Activated CD8-positive, alpha-beta memory T cell treated with anti-CD3 and anti-CD28 coated beads, Interleukin-2, amount 10 ng/mL, durations not matched to agents 7 days and 5 days (primary cell): ENCODE data around the gene SPN. TPM values are rescaled to one million over a fixed set of nuclear protein-coding genes. Genes with fewer than 3 reads are reported as not detected.
"Not testable (repeated sequence)": the region's sequence is repeated elsewhere in the genome, so short reads cannot be mapped to it uniquely, and the experiment has no call there.

Experiments used
- ATAC-seq: fragments of 150-1000 bp; cut with Tn5 transposase; one replicate; pipeline ENCODE4 v1.10.0; 2021; ENCODE audit warnings: moderate library complexity
- CTCF ChIA-PET: fragments of 350-600 bp; sonication (Branson Sonifier 250); formaldehyde crosslinking; loops from one replicate; lab custom pipeline; 2021; ENCODE audit warnings: antibody characterized with exemption; lab: Charles Lee
- DNase-seq: peaks from one replicate; pipeline ENCODE4 v3.0.0-alpha.2; 2020
- H3K27ac Mint-ChIP-seq: one replicate; pipeline ENCODE4 v1.8.0; 2021; ENCODE audit warnings: mild to moderate bottlenecking, mixed read lengths
- H3K27me3 Mint-ChIP-seq: one replicate; pipeline ENCODE4 v1.8.0; 2021; ENCODE audit warnings: mixed read lengths
- H3K36me3 Mint-ChIP-seq: one replicate; pipeline ENCODE4 v1.8.0; 2021; ENCODE audit warnings: mild to moderate bottlenecking, mixed read lengths
- H3K4me1 Mint-ChIP-seq: one replicate; pipeline ENCODE4 v1.8.0; 2021; ENCODE audit warnings: mixed read lengths
- H3K4me3 Mint-ChIP-seq: one replicate; pipeline ENCODE4 v1.8.0; 2021; ENCODE audit warnings: mild to moderate bottlenecking, moderate library complexity, mixed read lengths
- H3K9me3 Mint-ChIP-seq: one replicate; pipeline ENCODE4 v1.8.0; 2022; ENCODE audit warnings: low read depth, mixed read lengths
- total RNA-seq, 2 experiments: library from RNA; stranded (reverse); gene quantifications; one replicate each; pipeline ENCODE4 v1.2.3, GENCODE V29; 2021

SPN gene
- total RNA-seq, 2 experiments from 2014 or later = 329 to 351 TPM

GRCh38 chr16:29689490-29690351, 26.7 kb downstream of the SPN start:
- not testable (repeated sequence) for ATAC-seq, H3K27me3 Mint-ChIP-seq, DNase-seq, H3K36me3 Mint-ChIP-seq, H3K9me3 Mint-ChIP-seq, H3K27ac Mint-ChIP-seq, H3K4me3 Mint-ChIP-seq
- CTCF ChIA-PET = interaction anchor here (2.9 kb wide), 1 partner anchor 11 kb away, joined by 34 read pairs; no protein-coding TSS in a partner anchor
- H3K4me1 Mint-ChIP-seq = peaks cover 23% of the 10 kb centered on the region

- H3K27me3 Mint-ChIP-seq, H3K4me3 Mint-ChIP-seq, ATAC-seq, DNase-seq, H3K9me3 Mint-ChIP-seq, H3K27ac Mint-ChIP-seq, H3K36me3 Mint-ChIP-seq: not testable (repeated sequence)
- CTCF ChIA-PET = interaction anchor here (1.0 to 2.1 kb wide), 9 partner anchors 16 to 373 kb away, joined by 3 to 20 read pairs (median 6); partner anchors contain the start of genes ALDOA, PAGR1 and TLCD3B
- peaks cover 13% of the 10 kb centered on the region for H3K4me1 Mint-ChIP-seq
Measured at GRCh38 chr16:29692606-29693005, 29.6 kb downstream of the SPN start.

GRCh38 chr16:29694384-29695195, 31.5 kb downstream of the SPN start:
- Mint-ChIP-seq H3K9me3 (no peaks in the 10 kb centered on the region), H3K4me3 (no peak overlapping the region), H3K27me3 (no peaks in the 10 kb centered on the region), H3K4me1 (peaks cover 10% of the 10 kb centered on the region), H3K36me3 (no peaks in the 10 kb centered on the region), H3K27ac (no peak overlapping the region)
- CTCF ChIA-PET = interaction anchor here (1.0 to 1.5 kb wide), 2 partner anchors 11 to 153 kb away, joined by 3 to 5 read pairs; no protein-coding TSS in a partner anchor
- DNase-seq (no peak), ATAC-seq (no peak)

GRCh38 chr16:29695675-29696074, 32.6 kb downstream of the SPN start:
- H3K4me3 Mint-ChIP-seq, H3K36me3 Mint-ChIP-seq: not testable (repeated sequence)

GRCh38 chr16:29696881-29697331, 33.9 kb downstream of the SPN start:
- DNase-seq (no peak), ATAC-seq (no peak)
- CTCF ChIA-PET = interaction anchor here (0.8 to 9.6 kb wide), 4 partner anchors 92 to 309 kb away, joined by 3 to 109 read pairs (median 54); partner anchors contain the start of gene KIF22
- H3K4me1 Mint-ChIP-seq = peaks cover 16% of the 10 kb centered on the region
- no peaks in the 10 kb centered on the region for H3K9me3 Mint-ChIP-seq
- no peaks in the 10 kb centered on the region for H3K27me3 Mint-ChIP-seq
- no peak overlapping the region for H3K27ac Mint-ChIP-seq
- H3K36me3 Mint-ChIP-seq = no peaks in the 10 kb centered on the region
- no peak overlapping the region for H3K4me3 Mint-ChIP-seq

More at GRCh38 chr16:29695675-29696074, 32.6 kb downstream of the SPN start:
- not testable (repeated sequence) for ATAC-seq, DNase-seq, H3K9me3 Mint-ChIP-seq, H3K4me1 Mint-ChIP-seq, H3K27ac Mint-ChIP-seq, H3K27me3 Mint-ChIP-seq
- CTCF ChIA-PET = interaction anchor here (1.0 to 1.5 kb wide), 4 partner anchors 12 to 310 kb away, joined by 3 to 5 read pairs (median 3); no protein-coding TSS in a partner anchor

- no peak for DNase-seq
- Mint-ChIP-seq H3K36me3 (no peaks in the 10 kb centered on the region), H3K27me3 (no peaks in the 10 kb centered on the region), H3K9me3 (no peaks in the 10 kb centered on the region), H3K4me3 (no peak overlapping the region), H3K4me1 (peaks cover 21% of the 10 kb centered on the region), H3K27ac (no peak overlapping the region)
- ATAC-seq = no peak
- CTCF ChIA-PET = interaction anchor here (8.2 to 9.6 kb wide), 3 partner anchors 91 to 151 kb away, joined by 100 to 109 read pairs (median 104); partner anchors contain the start of genes KIF22, MVP and PAGR1
Measured at GRCh38 chr16:29697391-29697790, 34.3 kb downstream of the SPN start.

- peaks cover 27% of the 10 kb centered on the region for H3K4me1 Mint-ChIP-seq
- CTCF ChIA-PET = interaction anchor here (2.6 to 9.6 kb wide), 5 partner anchors 15 to 151 kb away, joined by 12 to 109 read pairs (median 100); partner anchors contain the start of genes KIF22, MVP, PAGR1 and QPRT
Measured at GRCh38 chr16:29698042-29698441, 35.0 kb downstream of the SPN start.

GRCh38 chr16:29698484-29699323, 35.7 kb downstream of the SPN start:
- no peaks in the 10 kb centered on the region for H3K27me3 Mint-ChIP-seq
- H3K4me1 Mint-ChIP-seq = peaks cover 31% of the 10 kb centered on the region
- ATAC-seq (no peak), DNase-seq (no peak)
- H3K4me3 Mint-ChIP-seq = no peak overlapping the region
- H3K27ac Mint-ChIP-seq = no peak overlapping the region
- H3K9me3 Mint-ChIP-seq = no peaks in the 10 kb centered on the region
- CTCF ChIA-PET = interaction anchor here (1.0 to 9.6 kb wide), 13 partner anchors 8 to 395 kb away, joined by 3 to 109 read pairs (median 37); partner anchors contain the start of genes KIF22, MAZ, MVP and PAGR1
- H3K36me3 Mint-ChIP-seq = no peaks in the 10 kb centered on the region

More at GRCh38 chr16:29698042-29698441, 35.0 kb downstream of the SPN start:
- H3K36me3 Mint-ChIP-seq = no peaks in the 10 kb centered on the region
- H3K27ac Mint-ChIP-seq = no peak overlapping the region
- ATAC-seq = no peak
- H3K9me3 Mint-ChIP-seq = no peaks in the 10 kb centered on the region
- no peak overlapping the region for H3K4me3 Mint-ChIP-seq
- no peak for DNase-seq
- H3K27me3 Mint-ChIP-seq = no peaks in the 10 kb centered on the region

- no peaks in the 10 kb centered on the region for H3K36me3 Mint-ChIP-seq
- peaks cover 31% of the 10 kb centered on the region for H3K4me1 Mint-ChIP-seq
- H3K9me3 Mint-ChIP-seq = no peaks in the 10 kb centered on the region
- no peak overlapping the region for H3K4me3 Mint-ChIP-seq
- CTCF ChIA-PET = interaction anchor here (0.9 to 9.6 kb wide), 32 partner anchors 9 to 394 kb away, joined by 3 to 109 read pairs (median 8); partner anchors contain the start of genes C16orf92, HIRIP3, KIF22 and MAZ
- ATAC-seq = no peak
- no peak overlapping the region for H3K27ac Mint-ChIP-seq
- DNase-seq = no peak
- H3K27me3 Mint-ChIP-seq = no peaks in the 10 kb centered on the region
Measured at GRCh38 chr16:29699324-29700219, 36.5 kb downstream of the SPN start.

GRCh38 chr16:29700253-29700987, 37.4 kb downstream of the SPN start:
- Mint-ChIP-seq H3K27me3 (peaks cover 2% of the 10 kb centered on the region), H3K36me3 (no peaks in the 10 kb centered on the region), H3K4me3 (peak overlapping the region; percentile 36), H3K4me1 (peaks cover 31% of the 10 kb centered on the region), H3K27ac (peak overlapping the region; percentile 76), H3K9me3 (no peaks in the 10 kb centered on the region)
- CTCF ChIA-PET = interaction anchor here (0.8 to 9.6 kb wide), 41 partner anchors 10 to 394 kb away, joined by 3 to 109 read pairs (median 5); partner anchors contain the start of genes C16orf92, HIRIP3, KCTD13 and KIF22
- ATAC-seq = peak; percentile 61
- peak; percentile 83 for DNase-seq

- ATAC-seq = no peak
- CTCF ChIA-PET = interaction anchor here (0.8 to 9.6 kb wide), 31 partner anchors 10 to 352 kb away, joined by 3 to 109 read pairs (median 8); partner anchors contain the start of genes HIRIP3, KCTD13, KIF22 and MAZ
- Mint-ChIP-seq H3K27ac (peak overlapping the region; percentile 93), H3K4me3 (peak overlapping the region; percentile 64), H3K9me3 (no peaks in the 10 kb centered on the region), H3K36me3 (no peaks in the 10 kb centered on the region), H3K27me3 (peaks cover 2% of the 10 kb centered on the region), H3K4me1 (peaks cover 31% of the 10 kb centered on the region)
- no peak for DNase-seq
Measured at GRCh38 chr16:29701214-29701555, 38.1 kb downstream of the SPN start.
